ENCODE measurements around the gene ADAM8. TPM values are rescaled to one million over a fixed set of nuclear protein-coding genes. Genes with fewer than 3 reads are reported as not detected.

ADAM8 gene
- total RNA-seq, 2 donors from 2014 or later, result 3.4 to 4.6 TPM

- 89 to 92% methylated on average over 20 to 38 of the region's 38 CpGs for WGBS, 2 donors
- peaks cover 30% of the 10 kb centered on the region for H3K4me1 ChIP-seq
- DNase-seq, result no peak
- no peaks in the 10 kb centered on the region for H3K27me3 ChIP-seq
- H3K9me3 ChIP-seq, result no peaks in the 10 kb centered on the region
- H3K36me3 ChIP-seq (replicated peaks in 1 of 2; ENCODE audit: insufficient read depth in 1 of 2, low read depth in 2 of 2), result peaks cover 27 to 39% of the 10 kb centered on the region in 2 donors
- H3K4me3 ChIP-seq, result no peak overlapping the region
- no peak overlapping the region for H3K27ac ChIP-seq
- TF ChIP-seq CTCF (IDR thresholded peaks at IDR 0.05), result no peak
- no peak for TF ChIP-seq POLR2A (IDR thresholded peaks at IDR 0.05)
- no peak for ATAC-seq
- intact Hi-C loops (cut with DNase I), result no loop called here
Observed at GRCh38 chr10:133281628-133282372, 5.1 kb upstream of the ADAM8 start.

- ATAC-seq (no peak), DNase-seq (no peak)
- peaks cover 27 to 39% of the 10 kb centered on the region in 2 donors for H3K36me3 ChIP-seq (replicated peaks in 1 of 2; ENCODE audit: insufficient read depth in 1 of 2, low read depth in 2 of 2)
- WGBS, 2 donors, result 90 to 94% methylated on average over 3 to 13 of the region's 15 CpGs
- peaks cover 37% of the 10 kb centered on the region for H3K4me1 ChIP-seq
- intact Hi-C loops (cut with DNase I), result no loop called here
- no peak for TF ChIP-seq CTCF (IDR thresholded peaks at IDR 0.05)
- no peak for TF ChIP-seq POLR2A (IDR thresholded peaks at IDR 0.05)
- H3K27ac ChIP-seq, result no peak overlapping the region
- no peak overlapping the region for H3K4me3 ChIP-seq
- no peaks in the 10 kb centered on the region for H3K27me3 ChIP-seq
- no peaks in the 10 kb centered on the region for H3K9me3 ChIP-seq
Observed at GRCh38 chr10:133281084-133281483, 4.4 kb upstream of the ADAM8 start.

- 85 to 91% methylated on average over 8 to 10 of the region's 10 CpGs for WGBS, 2 donors
- no peak for DNase-seq
Observed at GRCh38 chr10:133280391-133281059, 3.9 kb upstream of the ADAM8 start.

GRCh38 chr10:133279326-133280226 is 2.9 kb upstream of the ADAM8 start:
- Histone ChIP-seq H3K4me1 (peaks cover 38% of the 10 kb centered on the region), H3K27ac (peak overlapping the region in 3 of 4 donors; percentile 25 to 84 (median 67)), H3K27me3 (no peaks in the 10 kb centered on the region), H3K4me3 (no peak overlapping the region), H3K36me3 (replicated peaks in 1 of 2; ENCODE audit: insufficient read depth in 1 of 2, low read depth in 2 of 2) (peaks cover 19 to 27% of the 10 kb centered on the region in 2 donors), H3K9me3 (no peaks in the 10 kb centered on the region)
- no peak for TF ChIP-seq POLR2A (IDR thresholded peaks at IDR 0.05)
- no peak for TF ChIP-seq CTCF (IDR thresholded peaks at IDR 0.05)
- 62 to 76% methylated on average over 18 to 22 of the region's 24 CpGs for WGBS, 2 donors
- DNase-seq (no peak), ATAC-seq (no peak)
- intact Hi-C loops (cut with DNase I), result no loop called here

More at GRCh38 chr10:133280391-133281059, 3.9 kb upstream of the ADAM8 start:
- intact Hi-C loops (cut with DNase I), result no loop called here
- H3K4me1 ChIP-seq, result peaks cover 38% of the 10 kb centered on the region
- no peaks in the 10 kb centered on the region for H3K27me3 ChIP-seq
- no peaks in the 10 kb centered on the region for H3K9me3 ChIP-seq
- TF ChIP-seq CTCF (IDR thresholded peaks at IDR 0.05) (no peak), POLR2A (IDR thresholded peaks at IDR 0.05) (no peak)
- H3K36me3 ChIP-seq (replicated peaks in 1 of 2; ENCODE audit: insufficient read depth in 1 of 2, low read depth in 2 of 2), result peaks cover 27 to 35% of the 10 kb centered on the region in 2 donors
- no peak overlapping the region for H3K4me3 ChIP-seq
- H3K27ac ChIP-seq, result no peak overlapping the region
- ATAC-seq, result no peak

All from body of pancreas (tissue), 4 donors.